GM21825 (cell line): Measurements from ENCODE around the gene VPS39.
"Not testable (repeated sequence)": the region's sequence is repeated elsewhere in the genome, so short reads cannot be mapped to it uniquely, and the experiment has no call there.

ENCODE experiments used
- ATAC-seq: cut with Tn5 transposase; IDR thresholded peaks from one replicate; pipeline ENCODE4 v1.9.1; 2021; ENCODE audit warnings: mild to moderate bottlenecking, moderate library complexity; ENCODE audit not compliant: unreplicated experiment

VPS39 gene, protein sequence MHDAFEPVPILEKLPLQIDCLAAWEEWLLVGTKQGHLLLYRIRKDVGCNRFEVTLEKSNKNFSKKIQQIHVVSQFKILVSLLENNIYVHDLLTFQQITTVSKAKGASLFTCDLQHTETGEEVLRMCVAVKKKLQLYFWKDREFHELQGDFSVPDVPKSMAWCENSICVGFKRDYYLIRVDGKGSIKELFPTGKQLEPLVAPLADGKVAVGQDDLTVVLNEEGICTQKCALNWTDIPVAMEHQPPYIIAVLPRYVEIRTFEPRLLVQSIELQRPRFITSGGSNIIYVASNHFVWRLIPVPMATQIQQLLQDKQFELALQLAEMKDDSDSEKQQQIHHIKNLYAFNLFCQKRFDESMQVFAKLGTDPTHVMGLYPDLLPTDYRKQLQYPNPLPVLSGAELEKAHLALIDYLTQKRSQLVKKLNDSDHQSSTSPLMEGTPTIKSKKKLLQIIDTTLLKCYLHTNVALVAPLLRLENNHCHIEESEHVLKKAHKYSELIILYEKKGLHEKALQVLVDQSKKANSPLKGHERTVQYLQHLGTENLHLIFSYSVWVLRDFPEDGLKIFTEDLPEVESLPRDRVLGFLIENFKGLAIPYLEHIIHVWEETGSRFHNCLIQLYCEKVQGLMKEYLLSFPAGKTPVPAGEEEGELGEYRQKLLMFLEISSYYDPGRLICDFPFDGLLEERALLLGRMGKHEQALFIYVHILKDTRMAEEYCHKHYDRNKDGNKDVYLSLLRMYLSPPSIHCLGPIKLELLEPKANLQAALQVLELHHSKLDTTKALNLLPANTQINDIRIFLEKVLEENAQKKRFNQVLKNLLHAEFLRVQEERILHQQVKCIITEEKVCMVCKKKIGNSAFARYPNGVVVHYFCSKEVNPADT

DNA sequence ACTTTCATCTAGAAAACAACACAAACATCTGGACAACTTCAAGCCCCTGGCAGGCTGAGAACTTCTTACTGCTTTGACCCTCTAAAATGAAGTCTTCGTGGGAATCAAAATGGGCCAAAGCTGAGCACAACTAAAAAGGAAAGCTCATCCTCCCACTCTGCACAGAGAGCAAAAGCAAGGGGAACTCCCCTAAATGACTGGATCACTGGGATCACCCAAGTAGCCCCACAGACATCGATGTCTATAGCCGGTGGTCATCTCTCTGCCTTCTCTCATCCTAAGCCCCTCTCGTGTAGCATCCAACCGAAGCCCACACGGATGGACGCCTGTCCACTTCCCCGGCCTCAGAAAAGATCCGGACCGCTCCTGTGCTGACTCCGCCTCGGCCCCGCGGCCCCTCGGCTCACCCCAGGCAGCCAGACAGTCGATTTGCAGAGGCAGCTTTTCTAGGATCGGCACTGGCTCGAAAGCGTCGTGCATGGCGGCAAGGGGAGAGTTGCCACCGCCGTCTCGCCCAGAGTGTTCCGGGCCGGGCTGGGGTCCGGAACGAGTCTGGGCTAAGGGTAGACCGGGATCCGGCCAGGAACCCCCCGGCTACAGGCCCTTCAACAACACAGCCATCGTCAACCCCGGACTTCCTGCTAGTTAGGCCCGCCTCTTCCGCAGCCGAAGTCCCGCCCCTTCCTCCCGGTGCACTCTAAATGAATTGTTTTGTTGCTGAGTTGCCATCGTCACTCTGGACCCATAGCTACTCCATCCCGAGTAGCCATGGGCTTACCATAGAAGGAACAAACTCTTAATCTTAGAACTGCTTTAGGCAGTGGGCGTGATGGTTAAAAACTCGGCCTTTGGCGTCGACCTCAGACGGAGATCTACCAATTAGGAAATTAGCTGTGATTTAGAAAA lies at the start of gene VPS39:
VPS39 (minus strand) TSS at position 631 of the 906 bp plus-strand sequence; CDS start at position 480, 151 bp downstream.
- peak; percentile 95 for ATAC-seq

DNA sequence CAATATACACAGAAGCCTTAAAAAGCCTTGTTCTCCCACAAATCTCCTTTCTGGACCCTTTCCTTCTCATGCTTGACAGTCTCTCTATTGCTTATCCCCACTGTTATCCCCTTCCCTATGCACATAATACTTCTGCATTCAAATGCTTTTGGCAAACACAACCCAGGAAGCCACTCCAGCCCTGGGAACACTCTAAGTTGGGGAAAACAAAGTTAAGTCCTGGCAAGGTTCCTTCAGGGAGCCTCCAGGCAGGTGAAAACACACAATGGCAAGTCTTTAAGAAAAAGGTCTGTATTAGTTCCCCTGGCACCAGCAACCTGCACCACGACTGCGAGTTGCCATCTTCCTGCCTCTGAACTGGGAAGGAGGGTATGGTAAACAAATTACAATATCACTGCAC lies 45.2 kb upstream of the VPS39 start:
- no peak for ATAC-seq

DNA sequence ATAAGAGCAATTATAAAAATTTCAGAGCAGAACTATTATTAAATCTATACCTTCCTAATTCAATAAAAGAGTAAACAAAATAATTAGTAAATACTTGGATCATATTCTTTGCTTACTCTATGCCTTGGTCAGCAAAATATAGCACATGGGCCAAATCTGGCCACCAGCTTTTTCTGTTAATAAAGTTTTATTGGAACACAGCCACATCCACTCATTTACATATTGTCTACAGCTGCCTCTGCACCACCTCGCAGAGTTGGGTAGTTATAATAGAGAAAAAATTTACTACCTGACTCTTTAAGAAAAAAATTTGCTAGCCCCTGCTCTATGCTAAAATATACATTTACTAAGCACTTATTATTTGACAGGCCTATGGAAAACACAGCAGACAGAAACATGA lies 32.7 kb upstream of the VPS39 start:
- no peak for ATAC-seq

DNA sequence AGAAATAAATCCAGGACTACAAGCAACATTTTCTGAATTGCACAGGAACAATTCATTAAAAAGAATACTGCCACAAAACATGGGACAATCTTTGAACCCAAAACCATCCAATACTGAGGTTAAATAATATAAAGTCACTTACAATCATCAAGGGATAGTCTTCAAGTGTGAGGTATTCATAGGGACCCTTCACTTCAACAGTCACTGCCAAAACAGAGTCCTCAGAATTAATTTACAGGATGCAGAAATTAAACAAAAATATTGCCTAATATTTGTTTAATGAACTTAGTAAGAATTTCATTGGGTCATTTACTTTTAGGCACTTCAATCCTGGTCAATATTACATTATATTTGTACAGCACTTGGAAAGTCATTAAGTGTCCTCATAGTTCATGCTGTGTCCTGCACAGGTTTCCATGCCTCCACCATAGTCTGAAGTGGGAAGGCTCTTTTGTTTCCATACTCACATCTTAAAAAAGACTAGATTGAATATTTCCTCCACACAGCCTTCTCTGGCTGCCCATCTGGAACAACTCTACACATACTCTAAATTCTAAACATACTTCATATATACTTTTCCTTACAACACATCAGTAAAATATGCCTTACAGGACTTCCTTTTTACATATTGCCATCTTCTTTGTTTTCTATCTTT lies 31.6 kb upstream of the VPS39 start:
- no peak for ATAC-seq

DNA sequence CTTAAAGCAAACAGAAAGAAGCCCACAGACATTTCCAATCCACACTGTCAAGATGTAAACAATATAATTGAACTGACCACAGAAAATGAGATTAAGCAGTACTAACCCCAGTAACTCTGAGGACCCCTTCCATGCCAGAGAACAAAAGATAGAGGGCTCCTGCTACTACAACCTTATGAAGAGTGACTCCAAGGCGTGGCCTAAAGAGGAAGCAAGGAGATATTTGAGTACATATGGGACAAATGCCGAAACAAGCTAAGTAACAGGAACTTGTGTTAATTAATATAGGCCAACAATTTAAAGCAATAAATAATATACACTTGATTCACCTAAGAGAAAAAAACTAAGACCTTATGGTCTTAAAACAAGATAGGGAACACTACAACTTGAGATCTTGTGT lies 25.0 kb upstream of the VPS39 start:
- ATAC-seq: no peak

DNA sequence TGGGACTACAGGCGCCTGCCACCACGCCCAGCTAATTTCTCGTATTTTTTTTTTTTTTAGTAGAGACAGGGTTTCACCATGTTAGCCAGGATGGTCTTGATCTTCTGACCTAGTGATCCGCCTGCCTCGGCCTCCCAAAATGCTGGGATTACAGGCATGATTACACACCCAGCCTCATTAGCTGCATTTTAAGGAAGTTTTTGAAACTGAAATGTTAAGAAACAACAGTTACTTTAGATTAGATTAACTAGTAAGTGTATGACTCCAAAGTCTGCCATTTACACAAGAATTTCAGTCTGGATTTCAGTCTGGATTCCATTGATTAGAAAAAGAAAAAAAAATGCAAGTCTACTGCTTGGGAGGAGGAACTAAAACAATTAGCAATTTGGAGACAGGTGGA lies 24.5 kb upstream of the VPS39 start:
- ATAC-seq: no peak

DNA sequence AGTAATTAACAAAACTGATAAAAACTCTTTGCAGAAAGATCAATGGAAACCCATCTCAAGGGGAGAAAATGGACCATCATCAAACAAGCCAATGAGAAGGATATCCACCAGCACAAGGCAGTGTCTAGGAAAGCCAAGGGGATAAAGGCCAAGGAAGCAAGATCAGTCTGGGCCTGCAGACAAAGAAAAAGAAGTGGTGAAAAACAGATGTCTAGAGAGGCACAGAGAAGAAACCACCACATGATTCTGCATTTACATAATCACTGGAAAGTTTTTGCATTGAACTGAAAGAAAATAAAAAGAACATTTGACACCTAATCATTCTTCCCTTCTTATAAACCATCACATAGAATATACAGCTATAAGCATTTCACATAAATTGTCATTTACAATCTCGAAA lies 23.0 kb upstream of the VPS39 start:
- no peak for ATAC-seq

DNA sequence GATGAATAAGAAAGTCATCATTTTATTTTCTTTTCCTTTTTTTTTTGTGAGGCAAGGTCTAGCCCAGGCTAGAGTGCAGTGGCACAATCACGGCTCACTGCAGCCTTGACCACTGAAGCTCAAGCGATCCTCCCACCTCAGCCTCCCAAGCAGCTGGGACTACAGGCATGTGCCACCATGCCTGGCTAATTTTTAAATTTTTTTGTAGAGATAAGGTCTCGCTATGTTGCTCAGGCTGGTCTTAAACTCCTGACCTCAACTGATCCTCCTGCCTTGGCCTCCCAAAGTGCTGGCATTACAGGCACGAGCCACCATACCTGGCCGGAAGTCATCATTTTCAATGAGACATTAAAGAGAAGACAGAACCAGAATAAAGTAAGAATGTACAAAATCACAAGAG lies 20.9 kb upstream of the VPS39 start:
- not testable (repeated sequence) for ATAC-seq

DNA sequence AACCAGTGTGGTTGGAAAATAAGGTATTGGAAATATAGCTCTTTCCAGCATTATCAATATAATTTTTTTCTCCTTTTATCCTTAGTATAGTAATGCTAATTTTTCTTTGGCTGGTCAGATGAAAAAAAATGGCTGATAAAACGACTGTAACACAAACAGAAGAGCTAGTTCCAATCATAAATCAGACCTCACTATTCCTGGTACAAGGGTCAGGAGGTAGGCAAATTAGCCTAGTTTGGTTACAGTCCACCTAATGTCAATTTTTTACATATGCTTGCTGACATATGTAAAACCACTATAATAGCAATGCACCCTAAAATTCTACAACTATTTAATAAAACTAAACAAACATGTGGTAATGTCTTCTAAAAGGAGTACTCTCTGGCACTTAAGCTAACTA lies 19.9 kb upstream of the VPS39 start:
- no peak for ATAC-seq

DNA sequence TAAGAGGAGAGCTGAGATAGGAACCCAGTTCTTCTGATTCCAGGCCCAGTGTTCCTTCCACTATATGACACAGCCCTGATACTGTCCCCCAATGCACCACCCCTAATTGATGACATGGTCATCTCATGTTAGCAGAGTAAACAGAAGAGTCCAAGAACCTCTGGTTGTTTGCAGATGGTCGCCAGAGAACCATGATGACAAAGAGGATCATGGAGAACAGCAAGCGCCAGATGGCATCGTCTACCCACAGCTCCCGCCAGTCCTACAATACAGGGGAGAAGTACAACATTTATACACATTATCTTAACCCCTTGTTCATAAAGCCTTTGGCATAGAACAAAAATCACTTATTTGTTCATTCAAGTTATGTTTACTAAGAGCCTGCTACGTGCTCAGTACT lies 18.5 kb upstream of the VPS39 start:
- ATAC-seq: no peak

DNA sequence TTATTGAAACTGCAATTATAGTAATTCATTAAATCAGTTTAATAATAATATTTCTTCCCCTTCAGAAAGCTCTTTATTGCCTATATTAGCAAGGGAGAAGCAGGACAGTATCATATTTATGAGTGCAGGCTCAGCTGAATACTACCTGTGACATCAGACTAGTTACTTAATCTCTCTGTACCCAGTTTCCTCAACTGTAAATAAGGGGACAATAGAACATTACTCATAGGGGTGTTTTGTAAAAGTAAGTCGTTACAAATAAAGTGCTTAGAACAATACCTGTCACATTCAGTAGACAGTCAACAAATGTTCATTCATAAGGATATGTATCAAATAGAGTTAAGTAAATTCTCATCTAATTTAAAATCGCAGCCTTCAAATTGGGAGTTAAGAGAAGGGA lies 12.1 kb upstream of the VPS39 start:
- no peak for ATAC-seq

DNA sequence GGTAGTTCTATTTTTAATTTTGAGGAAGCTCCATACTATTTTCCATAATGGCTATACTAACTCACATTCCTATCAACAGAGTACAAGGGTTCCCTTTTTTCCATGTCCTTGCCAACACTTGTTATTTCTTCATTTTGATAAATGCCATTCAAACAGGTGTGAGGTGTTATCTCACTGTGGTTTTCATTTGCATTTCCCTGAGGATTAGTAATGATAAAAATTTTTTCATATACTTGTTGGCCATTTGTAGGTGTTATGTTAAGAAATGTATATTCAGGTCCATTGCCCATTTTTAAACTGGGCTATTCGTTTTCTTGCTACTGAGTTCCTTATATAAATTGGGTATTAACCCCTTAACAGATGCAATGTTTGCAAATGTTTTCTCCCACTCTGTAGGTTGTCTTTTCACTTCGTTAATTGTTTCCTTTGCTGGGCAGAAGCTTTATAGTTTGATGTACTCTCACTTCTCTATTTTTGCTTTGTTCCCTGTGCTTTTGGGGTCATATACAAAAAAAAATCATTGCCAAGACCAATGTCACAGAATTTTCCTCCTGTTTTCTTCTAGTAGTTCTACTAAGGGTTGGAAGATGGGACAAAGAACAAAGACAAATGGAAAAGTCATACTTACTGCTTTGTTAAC lies 11.0 kb upstream of the VPS39 start:
- ATAC-seq: no peak

DNA sequence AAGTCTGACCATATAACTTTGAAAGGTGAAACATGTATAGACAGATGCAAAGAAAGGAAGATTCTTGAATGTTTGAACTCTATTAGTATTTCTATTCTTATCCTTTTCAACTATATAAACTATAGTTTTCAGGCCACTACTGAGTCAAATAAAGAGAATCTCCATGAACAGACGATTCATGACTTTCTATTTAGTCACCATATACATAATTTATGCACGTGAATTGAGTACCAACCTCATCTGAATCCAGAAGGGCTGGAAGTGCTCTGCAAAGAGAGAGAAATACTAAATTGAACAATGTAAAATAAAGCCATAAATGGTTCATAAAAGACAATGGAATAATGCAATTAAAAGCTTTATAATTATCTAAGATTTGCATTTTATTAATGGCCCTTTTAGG lies 9.5 kb upstream of the VPS39 start:
- ATAC-seq: no peak

DNA sequence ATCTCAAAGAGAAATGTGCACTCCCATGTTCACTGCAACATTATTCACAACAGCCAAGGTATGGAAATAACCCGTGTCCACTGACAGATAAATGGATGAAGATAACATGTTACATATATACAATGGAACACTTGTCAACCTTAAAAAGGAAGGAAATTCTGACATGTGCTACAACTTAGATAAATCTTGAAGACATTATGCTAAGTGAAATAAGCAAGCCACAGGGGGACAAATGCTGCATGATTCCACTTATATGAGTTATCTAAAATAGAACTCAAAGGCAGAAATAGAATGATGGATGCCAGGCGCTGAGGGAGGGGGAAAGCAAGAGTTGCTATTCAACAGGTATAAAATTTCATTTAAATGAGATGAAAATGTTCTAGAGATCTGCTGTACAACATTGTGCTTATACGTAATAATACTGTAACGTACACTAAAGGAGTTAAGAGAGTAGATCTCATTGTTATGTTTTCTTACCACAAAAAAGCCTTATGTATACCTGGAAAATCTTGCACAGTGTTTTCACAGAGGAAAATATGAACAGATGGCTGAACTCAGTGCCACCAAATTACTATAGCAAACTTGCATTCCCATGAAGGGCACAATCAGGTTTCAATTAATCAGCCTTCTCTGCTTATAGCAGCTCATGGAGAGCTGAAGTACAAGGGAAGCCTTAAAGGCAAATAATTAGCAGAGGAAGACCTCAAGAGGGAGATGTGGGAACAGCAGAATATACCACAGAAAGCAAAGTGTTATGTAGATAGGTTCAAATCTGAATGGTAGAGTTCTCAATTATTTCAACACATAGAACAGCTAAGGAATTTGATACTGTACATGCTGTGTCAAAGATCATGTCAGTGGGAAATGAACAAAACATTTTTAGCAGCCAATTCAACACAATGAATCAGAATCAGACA lies 8.1 kb upstream of the VPS39 start:
- ATAC-seq: no peak

DNA sequence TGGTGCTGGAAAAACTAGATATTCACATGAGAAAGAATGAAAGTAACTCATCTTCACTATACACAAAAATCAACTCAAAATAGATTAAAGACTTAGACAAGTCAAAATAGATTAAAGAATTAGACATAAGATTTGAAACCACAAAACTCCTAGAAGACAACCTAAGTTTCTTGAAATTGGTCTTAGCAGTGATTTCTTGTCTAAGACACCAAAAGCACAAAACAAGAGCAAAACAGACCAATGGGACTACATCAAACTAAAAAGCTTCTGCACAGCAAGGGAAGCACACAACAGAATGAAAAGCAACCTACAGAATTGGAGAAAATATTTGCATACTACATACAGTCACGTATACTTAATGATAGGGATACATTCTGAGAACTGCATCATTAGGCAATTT lies 6.5 kb upstream of the VPS39 start:
- ATAC-seq: no peak

DNA sequence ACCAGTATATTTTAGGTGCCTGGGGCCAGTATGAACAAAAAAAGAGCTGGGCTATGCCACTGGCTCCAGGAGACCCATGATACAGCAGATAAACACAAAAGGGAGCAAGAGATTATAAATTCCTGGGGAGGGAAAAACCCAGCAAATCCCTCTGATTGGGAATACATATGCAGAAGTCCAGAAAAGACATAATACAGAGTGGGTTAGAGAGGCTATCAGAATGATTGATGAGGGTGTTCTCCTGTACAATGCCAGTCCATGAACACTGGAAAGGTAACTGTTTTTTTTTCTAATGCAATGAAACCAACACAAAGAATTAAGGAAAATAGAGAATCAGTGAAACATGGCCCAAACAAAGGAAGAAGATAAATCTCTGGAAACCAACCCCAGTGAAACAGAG lies 5.4 kb upstream of the VPS39 start:
- no peak for ATAC-seq

DNA sequence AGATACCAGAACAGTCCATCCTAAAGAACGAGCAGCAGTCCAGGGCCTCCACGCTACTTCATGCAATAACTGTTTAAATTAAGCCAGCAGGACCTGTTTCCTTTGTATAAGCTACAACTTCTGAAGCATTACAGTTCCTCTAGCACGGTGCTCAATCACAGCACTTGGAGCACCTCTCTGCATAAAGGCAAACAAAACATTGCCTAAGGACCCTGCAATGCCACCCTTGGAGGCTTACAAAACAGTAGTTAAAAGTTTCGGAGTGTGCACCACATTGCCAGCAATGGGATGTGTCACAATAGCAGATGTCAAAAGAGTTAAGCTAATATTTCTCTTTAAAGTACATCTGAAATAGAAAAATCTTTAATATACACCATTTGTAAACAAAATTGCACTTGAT lies 2.6 kb upstream of the VPS39 start:
- no peak for ATAC-seq

DNA sequence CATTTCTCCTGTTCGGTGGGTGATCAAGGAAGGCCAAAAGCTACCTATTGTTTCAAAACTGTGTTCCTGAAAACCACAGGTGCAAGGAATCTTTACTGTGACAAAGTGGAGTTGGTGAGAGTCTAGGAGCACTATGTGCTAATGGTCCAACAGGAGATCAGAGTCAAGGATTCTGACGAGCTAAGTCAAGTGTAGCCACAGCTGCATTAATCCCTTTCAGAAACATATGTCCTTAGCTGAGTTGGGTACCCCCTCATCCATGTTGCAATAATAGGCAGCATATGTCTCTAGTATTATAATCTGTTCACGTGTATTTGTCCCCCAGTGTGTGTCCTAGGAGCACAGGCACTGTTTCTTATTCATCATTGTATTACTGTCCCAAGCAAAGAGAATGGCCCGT lies 1.7 kb downstream of the VPS39 start:
- ATAC-seq: no peak

DNA sequence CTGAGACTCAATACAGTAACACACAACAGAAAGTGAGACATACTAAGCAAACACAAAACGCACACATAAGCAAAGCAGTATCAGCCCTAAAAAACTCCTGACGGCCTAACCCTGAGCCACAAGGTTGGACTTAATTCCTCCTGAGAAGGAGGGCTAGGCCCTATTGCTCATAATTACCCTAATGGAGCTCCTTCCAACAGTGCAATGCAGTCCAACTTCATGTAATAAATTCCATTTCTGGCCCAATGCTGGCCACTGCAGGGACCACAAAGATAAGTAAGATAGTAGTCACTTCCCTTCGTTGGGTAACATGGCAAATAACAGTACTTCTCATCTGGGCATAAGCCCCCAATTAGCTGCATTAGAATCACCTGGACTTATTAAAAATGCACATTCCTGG lies 4.2 kb downstream of the VPS39 start:
- ATAC-seq: no peak
